Posterior cingulate gyrus (tissue), 11 donors: Measurements from ENCODE around the gene CDK9.
"Not testable (repeated sequence)": the region's sequence is repeated elsewhere in the genome, so short reads cannot be mapped to it uniquely, and the experiment has no call there.

Experiments
- DNase-seq, 10 donors: peaks; one replicate each; pipeline versions ENCODE4 v3.0.0 to v3.0.0-alpha.2; 2020 to 2021; ENCODE audit warnings: mixed read lengths in 3 of 10
- intact Hi-C: fragments of 100-400 bp; cut with DNase I; formaldehyde crosslinking; loops from one replicate; pipeline ENCODE4 v1.15.1; 2023

CDK9 gene

DNA sequence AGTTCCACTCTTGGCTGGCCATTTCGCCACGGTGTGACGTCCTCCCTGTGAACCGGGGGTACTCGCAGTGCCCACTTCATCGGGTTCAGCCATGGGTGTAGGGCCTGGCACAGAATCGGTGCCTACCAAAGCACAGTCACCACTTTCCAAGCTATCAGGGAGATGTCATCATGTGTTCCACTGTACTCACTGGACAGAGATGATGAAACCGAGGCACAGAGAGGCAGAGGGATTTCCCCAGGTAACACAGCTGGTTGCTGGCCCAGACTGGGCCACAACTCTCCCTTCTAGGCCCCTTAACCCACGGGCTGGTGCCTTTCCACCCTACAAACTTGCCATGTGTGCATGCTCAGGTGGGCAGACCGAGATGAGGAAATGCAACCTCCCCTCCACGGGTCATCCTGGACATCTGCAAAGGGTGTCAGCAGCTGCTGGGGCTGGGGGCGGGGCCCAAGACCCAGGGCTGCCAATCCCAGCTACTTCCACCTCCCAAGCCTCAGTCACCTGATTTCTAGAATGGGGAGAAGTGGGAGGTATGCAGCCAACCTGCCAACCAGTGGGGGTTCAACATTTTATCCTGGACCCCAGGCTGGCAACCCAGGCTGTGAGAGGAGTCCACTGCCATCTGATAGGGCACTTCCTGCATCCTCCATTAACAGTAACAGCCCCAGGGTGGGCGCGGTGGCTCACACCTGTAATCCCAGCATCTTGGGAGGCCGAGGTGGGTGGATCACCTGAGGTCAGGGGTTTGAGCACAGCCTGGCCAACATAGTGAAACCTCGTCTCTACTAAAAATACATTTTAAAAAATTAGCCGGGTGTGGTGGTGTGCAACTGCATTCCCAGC, 6.5 kb upstream of the CDK9 start:
- DNase-seq = no peak
- intact Hi-C loops = no loop called here

DNA sequence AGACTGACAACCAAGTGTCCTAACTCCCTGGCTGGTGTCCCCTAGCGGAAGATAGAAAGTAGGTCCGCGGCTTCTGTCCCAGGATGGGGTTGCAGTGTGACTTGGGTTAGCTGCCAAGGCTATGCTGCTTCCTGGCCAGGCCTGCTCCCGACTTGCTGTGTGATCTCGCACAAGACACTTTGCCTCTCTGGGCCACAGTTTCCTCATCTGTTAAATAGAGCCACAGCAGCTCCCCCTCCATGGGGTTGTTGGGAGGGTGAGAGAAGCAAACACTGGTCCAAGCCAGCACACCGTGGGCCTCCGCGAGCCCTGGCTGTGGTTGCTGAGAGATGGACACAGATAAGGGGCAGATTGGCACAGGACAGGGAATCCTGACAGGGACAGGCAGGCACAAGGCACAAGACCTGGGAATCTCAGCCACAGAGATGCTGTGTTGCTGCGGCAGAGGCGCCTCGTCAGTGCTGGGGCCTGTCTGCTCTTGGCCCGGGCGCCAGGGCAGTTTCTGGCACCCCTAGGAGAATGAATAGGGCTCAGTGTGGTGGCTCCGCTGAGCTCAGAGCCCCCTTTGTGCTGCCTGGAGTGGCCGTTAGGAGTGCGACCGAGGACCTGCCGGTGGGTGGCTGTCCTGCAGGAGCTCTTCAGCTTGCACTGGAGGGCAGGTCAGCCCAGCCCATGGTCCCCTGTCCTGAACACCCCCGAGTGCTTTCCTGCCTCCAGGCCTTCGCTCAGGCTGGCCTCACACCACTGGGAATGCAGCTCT, 5.5 kb upstream of the CDK9 start:
- peak in 5 of 10 donors; percentile 31 to 93 (median 57) for DNase-seq
- intact Hi-C loops = no loop called here

DNA sequence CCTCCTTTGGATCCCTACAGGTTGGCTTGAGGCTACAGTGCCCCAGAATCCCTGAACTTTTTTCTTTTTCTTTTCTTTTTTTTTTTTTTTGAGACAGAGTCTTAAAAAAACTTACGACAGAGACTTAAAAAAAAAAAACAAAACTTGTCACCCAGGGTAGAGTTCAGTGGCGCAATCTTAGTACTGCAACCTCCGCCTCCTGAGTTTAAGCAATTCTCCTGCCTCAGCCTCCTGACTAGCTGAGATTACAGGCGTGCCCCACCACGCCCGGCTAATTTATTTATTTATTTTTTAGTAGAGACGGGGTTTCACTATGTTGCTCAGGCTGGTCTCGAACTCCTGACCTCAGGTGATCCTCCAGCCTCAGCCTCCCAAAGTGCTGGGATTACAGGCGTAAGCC, 4.9 kb upstream of the CDK9 start:
- intact Hi-C loops, DNase-seq: not testable (repeated sequence)

DNA sequence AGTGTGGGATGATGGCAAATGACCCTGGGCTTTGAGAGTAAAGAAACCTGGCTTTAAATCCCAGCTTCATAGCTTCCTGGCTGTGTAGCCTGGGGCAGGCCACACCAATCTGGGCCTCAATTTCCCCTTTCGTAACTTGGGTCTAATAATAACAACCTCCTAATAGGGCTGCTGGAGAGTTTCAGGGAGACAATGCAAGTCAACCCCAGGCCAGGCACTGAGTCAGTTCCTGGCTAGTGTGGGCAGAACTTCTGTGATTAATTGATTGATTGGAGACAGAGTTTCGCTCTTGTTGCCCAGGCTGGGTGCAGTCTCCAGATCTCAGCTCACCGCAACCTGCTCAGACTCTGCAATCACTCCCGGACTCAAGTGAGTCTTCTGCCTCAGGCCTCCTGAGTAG, 4.0 kb upstream of the CDK9 start:
- no peak for DNase-seq
- intact Hi-C loops = no loop called here

DNA sequence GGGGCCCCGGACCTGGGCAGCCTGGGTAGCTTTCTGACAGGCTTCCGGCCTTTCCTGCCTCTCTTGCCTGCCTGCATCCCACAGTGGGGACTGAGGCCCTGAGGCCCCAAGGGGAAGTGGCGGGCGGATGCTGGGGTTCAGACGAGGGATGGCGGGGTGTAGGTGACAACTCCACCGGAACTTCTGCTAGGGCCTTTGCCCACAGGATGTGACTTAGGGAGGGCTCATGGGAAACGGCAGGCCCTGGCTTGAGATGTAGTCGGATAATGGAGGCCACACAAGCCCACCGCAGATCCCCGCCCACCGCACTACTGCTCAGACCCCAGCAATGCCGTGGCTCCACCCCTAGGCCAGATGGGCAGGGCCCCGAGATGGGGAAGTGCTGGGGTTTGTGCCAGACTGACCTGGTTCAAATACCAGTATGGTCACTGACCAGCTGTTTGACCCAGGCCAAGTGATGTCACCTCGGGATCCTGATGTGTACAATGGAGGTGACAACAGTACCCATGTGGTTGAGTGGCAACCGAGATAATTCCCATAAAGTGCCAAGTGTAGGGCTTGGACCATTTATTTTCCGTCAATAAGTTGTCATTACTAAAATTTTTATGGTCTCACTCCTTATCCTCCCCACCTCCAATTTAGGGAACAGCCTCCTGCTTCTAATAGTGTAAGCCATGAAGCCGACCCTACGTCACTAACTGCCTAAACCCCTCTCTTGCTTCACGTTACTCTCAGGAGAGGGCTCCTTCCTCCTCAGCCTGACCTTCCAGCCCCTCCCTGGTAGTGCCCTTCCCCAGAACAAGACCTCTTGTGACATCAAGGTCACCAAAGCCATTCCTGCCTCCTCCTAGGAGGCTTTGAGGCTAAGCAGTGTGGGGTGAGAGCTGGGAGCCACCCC, 2.5 kb upstream of the CDK9 start:
- intact Hi-C loops = no loop called here
- DNase-seq = no peak

DNA sequence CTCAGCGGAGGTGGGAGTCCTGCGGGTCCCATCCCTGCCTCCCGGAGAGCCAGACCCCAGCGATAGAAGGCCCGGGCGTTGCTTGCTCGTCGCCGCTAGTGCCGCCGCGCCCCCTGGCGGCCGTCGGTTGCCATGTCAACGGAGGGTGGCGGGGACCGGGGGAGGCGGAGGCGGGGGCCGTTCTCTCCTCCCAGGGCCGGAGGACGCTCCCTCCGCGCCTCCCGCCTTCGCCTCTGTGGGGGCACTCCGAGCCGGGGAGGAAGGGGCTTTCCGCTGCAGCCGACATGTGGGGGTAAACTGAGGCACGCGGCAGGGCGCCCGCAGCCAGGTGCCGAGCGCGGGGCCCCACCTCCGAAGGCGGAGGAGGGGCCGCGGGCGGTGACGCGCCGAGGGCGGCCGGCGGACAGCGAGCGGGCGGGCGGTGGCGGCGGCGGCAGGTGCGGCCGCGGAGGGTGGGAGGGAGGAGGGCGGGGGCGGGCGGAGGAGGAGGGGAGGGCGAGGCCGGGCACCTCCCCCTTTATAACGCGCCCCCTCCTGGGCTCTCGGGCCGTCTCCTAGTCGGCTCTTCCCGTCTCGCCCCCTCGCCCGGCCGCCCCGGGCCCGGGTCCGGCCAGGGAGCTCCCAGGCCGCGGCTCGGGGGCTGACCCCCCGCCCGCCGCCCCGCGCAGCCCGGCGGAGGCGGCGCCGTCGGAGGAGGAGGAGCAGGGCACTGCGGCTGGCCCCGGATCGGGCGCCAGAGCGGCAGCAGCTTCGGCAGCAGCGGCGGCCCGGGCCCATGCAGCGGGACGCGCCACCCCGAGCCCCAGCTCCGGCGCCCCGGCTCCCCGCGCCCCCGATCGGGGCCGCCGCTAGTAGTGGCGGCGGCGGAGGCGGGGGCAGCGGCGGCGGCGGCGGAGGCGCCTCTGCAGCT, 556 bp upstream of the CDK9 start:
- intact Hi-C loops = loop anchor here (1.0 to 5.0 kb wide), 2 partner anchors 50 to 132 kb away; partner anchors contain the start of genes ST6GALNAC4 and TOR2A
- peak; percentile 77 to 97 (median 86) for DNase-seq

DNA sequence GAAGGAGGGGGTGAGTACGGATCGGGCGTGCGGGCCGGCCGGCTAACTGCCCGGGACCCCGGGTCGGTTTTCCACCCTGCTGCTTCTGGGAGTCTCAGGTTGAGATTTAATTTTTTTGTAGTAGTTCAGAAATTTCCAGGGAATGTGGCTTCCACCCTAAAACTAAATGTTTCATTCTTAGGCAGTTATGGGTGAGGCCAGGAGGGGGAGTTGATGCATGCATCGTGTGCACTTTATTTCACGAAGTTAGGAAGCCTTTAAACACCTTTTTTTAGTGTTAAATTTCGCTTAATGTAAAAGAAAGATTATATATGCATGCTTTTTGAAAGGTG, 905 bp downstream of the CDK9 start:
- DNase-seq = no peak
- intact Hi-C loops = loop anchor here (2.0 to 5.0 kb wide), 2 partner anchors 16 to 131 kb away; partner anchors contain the start of genes FPGS and ST6GALNAC4

DNA sequence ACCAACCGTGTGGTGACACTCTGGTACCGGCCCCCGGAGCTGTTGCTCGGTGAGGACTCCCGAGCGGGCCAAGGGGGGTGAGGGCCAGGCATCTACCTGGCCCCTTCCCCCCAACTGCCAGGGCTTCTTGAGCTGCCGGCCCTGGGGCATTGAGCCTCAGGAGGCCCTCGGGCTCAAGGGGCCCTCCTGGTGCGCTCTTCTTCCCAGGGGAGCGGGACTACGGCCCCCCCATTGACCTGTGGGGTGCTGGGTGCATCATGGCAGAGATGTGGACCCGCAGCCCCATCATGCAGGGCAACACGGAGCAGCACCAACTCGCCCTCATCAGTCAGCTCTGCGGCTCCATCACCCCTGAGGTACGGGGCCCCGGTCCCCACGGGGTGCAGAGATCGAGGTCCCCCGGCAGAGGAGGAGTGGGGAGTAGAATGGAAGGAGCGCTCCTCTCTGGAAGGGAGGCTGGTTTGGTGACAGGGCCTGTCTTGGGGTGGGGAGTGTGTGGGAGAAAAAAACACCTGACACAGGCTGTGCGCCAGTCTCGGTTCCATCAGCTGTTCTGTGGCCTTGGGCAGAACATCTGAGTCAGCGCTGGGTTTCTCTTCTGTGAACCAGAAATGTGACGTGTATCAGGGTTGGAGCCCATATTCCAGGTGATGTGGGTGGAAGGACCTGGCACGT, 2.6 kb downstream of the CDK9 start:
- intact Hi-C loops = loop anchor here (5.0 kb wide), 1 partner anchor 129 kb away; the partner anchor contains the start of gene ST6GALNAC4

DNA sequence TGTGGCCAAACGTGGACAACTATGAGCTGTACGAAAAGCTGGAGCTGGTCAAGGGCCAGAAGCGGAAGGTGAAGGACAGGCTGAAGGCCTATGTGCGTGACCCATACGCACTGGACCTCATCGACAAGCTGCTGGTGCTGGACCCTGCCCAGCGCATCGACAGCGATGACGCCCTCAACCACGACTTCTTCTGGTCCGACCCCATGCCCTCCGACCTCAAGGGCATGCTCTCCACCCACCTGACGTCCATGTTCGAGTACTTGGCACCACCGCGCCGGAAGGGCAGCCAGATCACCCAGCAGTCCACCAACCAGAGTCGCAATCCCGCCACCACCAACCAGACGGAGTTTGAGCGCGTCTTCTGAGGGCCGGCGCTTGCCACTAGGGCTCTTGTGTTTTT, 3.3 kb downstream of the CDK9 start:
- no peak for DNase-seq
- intact Hi-C loops = loop anchor here (5.0 kb wide), 1 partner anchor 128 kb away; the partner anchor contains the start of gene ST6GALNAC4

More for the DNA sequence above, 2.6 kb downstream of the CDK9 start:
- no peak for DNase-seq

DNA sequence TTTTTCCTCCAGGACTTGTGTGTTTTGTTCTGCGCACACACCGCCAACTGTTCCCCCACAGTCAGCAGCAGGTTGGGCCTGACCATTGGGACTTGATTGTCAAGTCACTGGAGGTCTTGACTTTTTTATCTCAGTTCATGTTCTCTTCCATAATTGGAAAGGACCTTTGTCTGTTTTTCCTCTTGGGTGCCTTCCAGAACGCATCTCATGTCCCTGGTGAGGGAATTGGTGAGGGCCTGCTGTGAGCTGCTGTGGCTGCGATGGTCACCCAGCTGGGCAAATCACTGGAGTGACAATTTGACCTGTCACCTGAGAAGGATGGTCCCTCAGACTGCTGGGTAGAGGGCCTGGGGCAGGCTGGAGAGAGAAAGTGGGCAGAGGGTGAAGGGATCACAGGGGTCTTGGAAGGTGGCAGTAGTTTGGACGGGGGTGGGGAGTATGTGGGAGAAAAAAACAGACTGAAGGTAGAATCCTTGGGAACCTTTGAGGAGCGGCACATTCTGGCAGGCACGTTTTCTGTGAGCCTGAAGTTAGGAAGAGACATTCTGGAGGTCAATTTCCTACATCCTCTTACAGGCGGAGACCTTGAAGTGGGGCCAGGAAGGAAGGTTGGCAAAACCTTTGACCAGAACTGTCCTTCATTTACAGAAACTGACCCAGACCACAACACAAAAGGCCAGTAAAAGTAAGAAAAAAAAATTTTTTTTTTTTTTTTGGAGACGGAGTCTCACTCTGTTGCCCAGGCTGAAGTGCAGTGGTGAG, 4.4 kb downstream of the CDK9 start:
- DNase-seq = no peak
- intact Hi-C loops = no loop called here

DNA sequence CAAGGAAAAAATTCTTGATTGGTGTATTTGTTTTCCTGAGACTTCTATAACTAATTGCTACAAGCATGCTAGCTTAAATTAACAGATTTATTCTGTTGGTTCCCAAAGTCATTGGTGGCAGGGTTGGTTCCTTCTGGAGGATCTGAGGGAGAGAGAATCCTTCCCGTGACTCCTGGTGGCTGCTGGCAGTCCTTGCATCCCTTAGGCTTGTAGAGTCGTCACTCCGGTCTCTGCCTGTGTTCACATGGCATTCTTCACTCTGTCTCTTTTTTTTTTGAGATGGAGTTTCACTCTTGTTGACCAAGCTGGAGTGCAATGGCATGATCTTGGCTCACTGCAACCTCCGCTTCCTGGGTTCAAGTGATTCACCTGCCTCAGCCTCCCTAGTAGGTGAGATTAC, 5.3 kb downstream of the CDK9 start:
- DNase-seq = no peak
- intact Hi-C loops = no loop called here

DNA sequence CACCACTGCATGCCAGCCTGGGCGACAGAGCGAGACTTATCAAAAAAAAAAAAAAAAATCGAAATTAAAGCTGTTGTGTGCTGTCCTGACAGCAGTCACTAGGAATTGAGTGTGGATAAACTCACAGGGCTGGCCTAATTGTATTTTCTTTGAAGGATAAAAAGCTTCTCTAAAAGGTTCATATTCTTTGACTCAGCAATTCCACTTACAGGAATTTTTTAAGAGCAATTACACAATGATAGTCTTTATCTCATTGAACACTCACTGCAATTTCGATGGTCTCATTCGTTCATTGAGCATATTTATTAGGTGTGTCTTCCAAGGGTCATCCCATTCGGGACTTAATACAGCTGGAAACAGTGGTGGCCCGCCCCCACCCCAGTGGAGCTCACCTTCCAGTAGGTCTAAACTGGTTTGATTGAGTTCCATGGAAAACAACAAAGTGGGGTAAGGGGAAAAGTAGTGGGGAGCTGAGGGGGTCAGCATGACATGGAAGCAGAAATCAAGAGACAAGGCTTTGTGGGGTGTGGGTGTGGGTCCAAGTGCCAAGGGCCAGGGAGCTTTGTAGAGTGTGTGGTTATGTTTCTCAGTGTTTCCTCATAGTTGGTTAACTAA, 6.7 kb downstream of the CDK9 start:
- no peak for DNase-seq
- intact Hi-C loops = no loop called here

DNA sequence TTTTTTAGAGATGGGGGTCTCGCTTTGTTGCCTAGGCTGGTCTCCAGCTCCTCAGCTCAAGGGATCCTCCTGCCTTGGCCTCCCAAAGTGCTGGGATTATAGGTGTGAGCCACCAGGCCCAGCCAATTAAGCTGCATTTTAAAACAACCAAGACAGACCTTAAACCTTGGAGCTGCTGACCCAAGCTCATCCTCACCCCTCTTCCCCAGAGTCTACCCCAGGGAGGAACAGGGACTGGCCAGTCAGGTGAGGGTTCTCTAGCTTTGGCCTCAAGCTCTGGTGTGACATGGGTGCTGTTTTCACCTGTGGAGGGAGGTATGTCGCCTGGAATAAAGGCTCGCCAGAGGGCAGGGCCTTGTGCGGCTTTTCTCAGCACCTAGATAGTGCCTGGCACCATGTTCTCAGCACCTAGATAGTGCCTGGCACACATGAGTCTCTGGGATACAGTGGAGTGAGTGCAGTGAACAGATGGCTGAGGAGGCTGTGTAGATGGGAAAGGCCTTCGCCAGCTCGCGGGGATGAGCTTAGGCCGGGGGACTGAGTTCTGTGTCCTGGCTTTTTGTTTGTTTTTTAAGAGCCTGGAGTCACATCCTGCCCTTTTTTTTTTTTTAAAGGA, 7.4 kb downstream of the CDK9 start:
- intact Hi-C loops = no loop called here
- DNase-seq = peak in 1 of 10 donors; percentile 22

DNA sequence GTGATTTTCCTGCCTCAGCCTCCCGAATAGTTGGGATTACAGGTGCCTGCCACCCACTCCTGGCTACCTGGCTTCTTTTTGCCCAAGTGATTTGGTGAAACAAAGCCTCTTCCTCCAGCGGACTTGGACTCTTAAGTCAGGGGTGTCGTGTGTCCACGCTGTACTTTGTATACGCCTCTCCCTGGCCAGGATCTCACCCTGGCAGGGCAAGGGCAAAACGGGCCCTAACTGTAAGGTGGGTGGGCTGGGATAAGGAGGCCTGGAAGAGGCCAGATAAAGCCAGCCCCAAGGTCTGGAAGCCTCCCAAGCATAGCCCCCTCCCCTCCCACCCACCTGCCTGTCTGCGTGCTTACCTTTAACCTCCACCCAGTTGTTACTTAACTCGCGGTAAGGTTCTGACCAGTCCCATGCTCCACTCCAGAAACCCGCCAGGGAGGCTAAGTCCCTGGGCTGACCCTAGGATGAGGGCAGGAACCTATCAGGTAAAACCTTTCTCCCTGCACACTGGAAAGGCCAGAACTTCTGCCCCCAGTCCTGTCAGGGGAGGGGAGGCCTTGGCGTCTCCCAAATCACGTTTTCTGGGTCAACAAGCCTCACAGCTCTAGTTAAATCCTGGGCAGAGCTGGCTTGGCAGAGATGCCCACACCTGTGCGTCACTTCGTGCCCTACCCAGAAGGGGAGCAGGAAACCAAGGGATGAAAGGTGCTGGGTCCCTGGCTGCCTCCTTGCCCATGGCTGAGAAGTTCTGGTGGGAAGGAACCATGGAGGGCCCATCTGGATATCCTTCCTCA, 8.4 kb downstream of the CDK9 start:
- intact Hi-C loops = no loop called here

DNA sequence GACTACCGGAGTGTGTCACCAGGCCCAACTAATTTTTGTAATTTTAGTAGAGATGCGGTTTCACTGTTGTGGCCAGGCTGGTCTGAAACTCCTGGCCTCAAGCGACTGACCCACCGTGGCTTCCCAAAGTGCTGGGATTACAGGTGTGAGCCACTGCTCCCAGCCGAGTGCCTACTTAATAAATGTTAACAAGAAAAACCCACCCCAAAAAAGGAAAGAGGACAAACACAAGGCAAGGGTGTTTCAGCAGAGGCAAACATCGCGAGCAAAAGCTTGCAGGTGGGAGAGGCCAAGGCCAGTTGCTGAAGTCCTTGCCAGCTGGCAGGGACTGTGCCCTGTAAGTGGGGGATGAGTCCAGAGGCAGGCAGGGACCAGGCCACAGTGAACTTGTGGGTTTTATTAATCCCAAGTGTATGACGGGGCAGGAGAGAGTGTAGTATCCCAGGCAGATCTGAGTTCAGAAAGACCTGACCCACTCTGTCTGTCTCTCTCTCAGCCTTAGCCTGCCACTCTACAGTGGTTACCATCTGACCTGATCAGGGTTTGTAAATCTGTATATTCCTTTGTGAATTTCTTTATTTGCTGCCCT, 10.5 kb downstream of the CDK9 start:
- intact Hi-C loops = no loop called here
- DNase-seq = no peak

More for the DNA sequence above, 8.4 kb downstream of the CDK9 start:
- DNase-seq = no peak

DNA sequence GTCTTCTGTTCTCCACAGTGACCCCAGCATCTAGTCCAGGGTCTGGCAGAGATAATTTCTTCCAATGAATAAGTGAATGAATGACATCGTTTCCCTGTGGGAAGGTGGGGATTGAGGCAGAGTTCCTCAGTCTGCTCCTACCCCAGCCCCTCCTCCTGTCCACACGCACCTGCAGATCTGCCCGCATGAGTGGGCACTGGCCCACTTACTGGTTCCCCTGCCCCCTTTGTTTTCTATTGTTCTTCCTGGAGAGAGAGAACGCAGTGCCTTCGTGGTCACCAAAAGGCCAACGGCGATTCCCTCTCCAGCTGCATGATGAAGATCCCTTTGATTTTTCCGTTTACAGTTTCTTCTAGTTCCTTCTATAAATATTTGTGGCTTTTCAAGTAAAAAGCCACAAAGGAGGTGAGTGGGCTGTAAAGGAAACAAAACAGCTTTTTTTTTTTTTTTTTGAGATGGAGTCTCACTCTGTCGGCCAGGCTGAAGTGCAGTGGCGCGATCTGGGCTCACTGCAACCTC, 11.1 kb downstream of the CDK9 start:
- DNase-seq = no peak
- intact Hi-C loops = no loop called here
